HepG2 (cell line): ENCODE measurements around the gene RNU1-1. TPM values are rescaled to one million over a fixed set of nuclear protein-coding genes. Genes with fewer than 3 reads are reported as not detected.
A peak's percentile ranks its signal among the peaks of the same experiment; 100 is the strongest.
"Not testable (repeated sequence)": the region's sequence is repeated elsewhere in the genome, so short reads cannot be mapped to it uniquely, and the experiment has no call there.

Experiments used
- ATAC-seq: fragments of 200-7000 bp; cut with Tn5 transposase; 3 replicates; pipeline ENCODE4 v1.9.1; 2020; ENCODE audit warnings: mild to moderate bottlenecking, moderate library complexity
- BruUV-seq: library from RNA; stranded (reverse); fragments of 400-500 nt; replicated peaks from 2 replicates; lab custom pipeline; 2021; lab: Mats Ljungman, UMichigan
- CTCF ChIA-PET: fragments of 300-600 bp; formaldehyde crosslinking; extraction: SDS; loops from one replicate; lab custom pipeline; 2021; ENCODE audit warnings: low total read pairs, inconsistent platforms, low intra/inter-chr PET ratio; lab: Yijun Ruan, JAX
- POLR2A ChIA-PET: fragments of 350-600 bp; sonication (Branson Sonifier 250); formaldehyde crosslinking; loops from one replicate; lab custom pipeline; 2020; ENCODE audit warnings: antibody characterized with exemption, inconsistent platforms; lab: Yijun Ruan, JAX
- DNase-seq: peaks from one replicate; pipeline ENCODE4 v3.0.0-alpha.2; 2015; ENCODE audit warnings: low spot score
- FAIRE-seq: peaks from 3 replicates; lab custom pipeline; 2011; peaks lifted over from hg19 to GRCh38; lab: Jason Lieb, UNC
- H2AFZ ChIP-seq: one replicate; pipeline ENCODE4 v1.6.1; 2011; ENCODE audit warnings: low read length, inconsistent platforms
- H3K27ac ChIP-seq: fragments of 300-600 bp; 3 replicates; pipeline ENCODE4 v1.8.0; 2011; ENCODE audit warnings: mixed run types, mild to moderate bottlenecking, mixed read lengths, low read length, inconsistent platforms; ENCODE audit not compliant: insufficient read depth; ENCODE audit errors: extremely low read length
- H3K27me3 ChIP-seq, 2 experiments: fragments of 200-600 bp in 1 of 2; 2 replicates in 1 of 2; 3 replicates in 1 of 2; pipeline versions ENCODE4 v1.6.0 to v1.8.0; 2011; ENCODE audit warnings: low read length in 2 of 2, mild to moderate bottlenecking in 2 of 2, moderate library complexity in 2 of 2, inconsistent platforms in 1 of 2; ENCODE audit not compliant: insufficient read depth in 2 of 2, control insufficient read depth in 1 of 2
- H3K36me3 ChIP-seq, 2 experiments: fragments of 200-600 bp in 1 of 2; replicated peaks in 1 of 2; 2 replicates in 1 of 2; 3 replicates in 1 of 2; pipeline versions ENCODE4 v1.5.1 to v1.8.0; 2011; ENCODE audit warnings: low read length in 2 of 2, inconsistent platforms in 1 of 2; ENCODE audit not compliant: insufficient read depth in 2 of 2, control insufficient read depth in 1 of 2
- H3K4me1 ChIP-seq: 2 replicates; pipeline ENCODE4 v1.5.1; 2012; ENCODE audit warnings: low read length, inconsistent platforms; ENCODE audit not compliant: insufficient read depth
- H3K4me2 ChIP-seq: 2 replicates; pipeline ENCODE4 v1.6.0; 2011; ENCODE audit warnings: low read depth, low read length, inconsistent platforms
- H3K4me3 ChIP-seq, 3 experiments: fragments of 200-600 bp in 1 of 3; sonication (generic), shearing (Covaris generic) in 1 of 3; replicated peaks in 1 of 3; 2 replicates each; pipeline ENCODE4 v1.5.1; 2011 to 2016; ENCODE audit warnings: low read length in 3 of 3, inconsistent platforms in 2 of 3, low read depth in 2 of 3, mild to moderate bottlenecking in 2 of 3, control low read depth in 1 of 3, mixed read lengths in 1 of 3; ENCODE audit not compliant: insufficient read depth in 1 of 3
- H3K79me2 ChIP-seq: one replicate; pipeline ENCODE4 v1.6.1; 2011; ENCODE audit warnings: low read length, inconsistent platforms; ENCODE audit not compliant: insufficient read depth
- H3K9ac ChIP-seq: 2 replicates; pipeline ENCODE4 v1.6.0; 2011; ENCODE audit warnings: mild to moderate bottlenecking, low read depth, low read length, inconsistent platforms; ENCODE audit not compliant: insufficient read depth
- H3K9me3 ChIP-seq: 2 replicates; pipeline ENCODE4 v1.5.1; 2012; ENCODE audit warnings: mild to moderate bottlenecking, low read length
- H4K20me1 ChIP-seq: 2 replicates; pipeline ENCODE4 v1.6.0; 2011; ENCODE audit warnings: inconsistent platforms, mild to moderate bottlenecking, low read length, moderate library complexity; ENCODE audit not compliant: insufficient read depth
- WGBS: methylation state at CpG from one replicate; pipeline ENCODE4 v1.1.6; 2017; ENCODE audit warnings: low lambda C conversion rate; 5-methylcytosine and 5-hydroxymethylcytosine counted together
- in situ Hi-C: cut with HindIII; loops from 2 replicates; pipeline ENCODE4 v1.10.0; 2017; ENCODE audit warnings: low pct_unique_long_range_greater_than_20kb; ENCODE audit not compliant: extremely low pct_ligation_motif_present
- intact Hi-C: fragments of 100-400 bp; cut with micrococcal nuclease; formaldehyde crosslinking; loops from one replicate; pipeline ENCODE4 v1.10.0; 2022; ENCODE audit not compliant: unreplicated experiment
- polyA plus RNA-seq, 8 experiments: library from polyadenylated mRNA; depleted of rRNA in 3 of 8; stranded (reverse) in 7 of 8; unstranded in 1 of 8; fragments of >200 nt; fragmentation: Illumina TruSeq in 4 of 8; extraction: Trizol in 4 of 8; gene quantifications; 2 replicates each; pipeline versions ENCODE4 v1.2.1 to v1.2.3, GENCODE V29; 2011 to 2016; ENCODE audit warnings: low read depth in 4 of 8, missing spikeins in 1 of 8, mixed read lengths in 1 of 8; ENCODE audit not compliant: insufficient read depth in 1 of 8
- total RNA-seq, 5 experiments: library from RNA; depleted of rRNA; stranded (reverse); fragments of >200 nt; fragmentation: Illumina TruSeq; extraction: Trizol; gene quantifications; 2 replicates each; pipeline ENCODE4 v1.2.3, GENCODE V29; 2016; ENCODE audit warnings: low read depth in 1 of 5
- TF ChIP-seq, protein P1 (sequence below): sonication (generic); formaldehyde crosslinking; IDR thresholded peaks from 2 replicates; pipeline ENCODE4 v1.4.0; 2020; ENCODE audit warnings: missing genetic modification reagents

The RNU1-1 gene
- total and polyA plus RNA-seq, 2 of the 13 experiments (the other 11 are each of a cell fraction or from before 2014, with no cell fraction given), result under 0.01 to 11,018 TPM

DNA sequence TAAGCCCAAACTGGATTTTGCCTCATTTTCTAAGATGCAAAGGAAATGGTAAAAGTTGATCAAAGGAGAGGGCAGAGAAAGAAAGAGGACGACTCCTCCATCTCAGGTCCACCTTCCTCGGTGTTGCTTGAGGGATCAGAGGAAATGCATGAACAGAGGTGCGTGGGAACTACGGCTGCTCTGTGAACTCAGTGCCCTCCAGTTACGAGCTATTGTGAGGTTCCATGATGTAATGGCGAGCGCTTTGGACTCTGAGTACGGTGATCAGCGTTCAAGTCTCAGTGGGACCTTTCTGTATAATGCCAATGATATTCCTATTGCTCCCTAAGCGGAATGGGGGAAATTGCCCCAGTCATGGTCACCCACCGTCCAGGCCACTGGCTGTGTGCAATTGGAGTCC, 39.2 kb upstream of the RNU1-1 start:
- H3K27ac ChIP-seq, H3K4me3 ChIP-seq, in situ Hi-C loops, H3K79me2 ChIP-seq, H3K27me3 ChIP-seq, H3K4me2 ChIP-seq, H3K4me1 ChIP-seq, FAIRE-seq, H3K9ac ChIP-seq, DNase-seq, CTCF ChIA-PET, H3K36me3 ChIP-seq, BruUV-seq, H2AFZ ChIP-seq, H4K20me1 ChIP-seq, H3K9me3 ChIP-seq, POLR2A ChIA-PET, ATAC-seq, intact Hi-C loops: not testable (repeated sequence)
- WGBS, result 61% methylated on average over 9 of the region's 11 CpGs
- TF ChIP-seq, protein P1, sequence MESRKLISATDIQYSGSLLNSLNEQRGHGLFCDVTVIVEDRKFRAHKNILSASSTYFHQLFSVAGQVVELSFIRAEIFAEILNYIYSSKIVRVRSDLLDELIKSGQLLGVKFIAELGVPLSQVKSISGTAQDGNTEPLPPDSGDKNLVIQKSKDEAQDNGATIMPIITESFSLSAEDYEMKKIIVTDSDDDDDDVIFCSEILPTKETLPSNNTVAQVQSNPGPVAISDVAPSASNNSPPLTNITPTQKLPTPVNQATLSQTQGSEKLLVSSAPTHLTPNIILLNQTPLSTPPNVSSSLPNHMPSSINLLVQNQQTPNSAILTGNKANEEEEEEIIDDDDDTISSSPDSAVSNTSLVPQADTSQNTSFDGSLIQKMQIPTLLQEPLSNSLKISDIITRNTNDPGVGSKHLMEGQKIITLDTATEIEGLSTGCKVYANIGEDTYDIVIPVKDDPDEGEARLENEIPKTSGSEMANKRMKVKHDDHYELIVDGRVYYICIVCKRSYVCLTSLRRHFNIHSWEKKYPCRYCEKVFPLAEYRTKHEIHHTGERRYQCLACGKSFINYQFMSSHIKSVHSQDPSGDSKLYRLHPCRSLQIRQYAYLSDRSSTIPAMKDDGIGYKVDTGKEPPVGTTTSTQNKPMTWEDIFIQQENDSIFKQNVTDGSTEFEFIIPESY (CRISPR knock-in tag), result 0 out of 2 replicates have a peak, but pooled peaks have one; percentile 12

GRCh38 chr1:16550212-16550918, 36.3 kb upstream of the RNU1-1 start:
- intact Hi-C loops, H3K4me3 ChIP-seq, H2AFZ ChIP-seq, H3K27ac ChIP-seq, H3K4me1 ChIP-seq, H3K79me2 ChIP-seq, H3K9me3 ChIP-seq, H4K20me1 ChIP-seq, H3K36me3 ChIP-seq, H3K27me3 ChIP-seq, H3K9ac ChIP-seq, POLR2A ChIA-PET, FAIRE-seq, H3K4me2 ChIP-seq, BruUV-seq, in situ Hi-C loops, ATAC-seq, DNase-seq, CTCF ChIA-PET: not testable (repeated sequence)
- 0% methylated on average over 1 of the region's 1 CpG for WGBS
